Stimulated activated memory B cell treated with anti-CD40 and anti-IgM and Interleukin-4, amounts not matched to agents 10 μg/mL and 1 μg/mL and 100 μg/mL, for 72 hours (primary cell): ENCODE measurements around the gene NDUFA1.
"Not testable (repeated sequence)": the region's sequence is repeated elsewhere in the genome, so short reads cannot be mapped to it uniquely, and the experiment has no call there.

Source experiments
- ATAC-seq: fragments of 150-1000 bp; cut with Tn5 transposase; 2 replicates; pipeline ENCODE4 v1.10.0; 2021
- H3K27ac Mint-ChIP-seq: one replicate; pipeline ENCODE4 v1.8.0; 2022; ENCODE audit warnings: mild to moderate bottlenecking, mixed read lengths
- H3K27me3 Mint-ChIP-seq: one replicate; pipeline ENCODE4 v1.8.0; 2022; ENCODE audit warnings: mixed read lengths
- H3K36me3 Mint-ChIP-seq: one replicate; pipeline ENCODE4 v1.8.0; 2022; ENCODE audit warnings: mixed read lengths
- H3K4me1 Mint-ChIP-seq: one replicate; pipeline ENCODE4 v1.8.0; 2022; ENCODE audit warnings: mixed read lengths
- H3K4me3 Mint-ChIP-seq: one replicate; pipeline ENCODE4 v1.8.0; 2022; ENCODE audit warnings: mild to moderate bottlenecking, moderate library complexity, mixed read lengths
- H3K9me3 Mint-ChIP-seq: one replicate; pipeline ENCODE4 v1.8.0; 2022; ENCODE audit warnings: mixed read lengths

The NDUFA1 gene

GRCh38 chrX:119871599-119872395 is at the start of gene NDUFA1, which contains the start of gene RNF113A:
TSS of gene NDUFA1 (plus strand) at chrX:119871832. CDS start at chrX:119871912, 80 bp downstream.
TSS of gene RNF113A (minus strand) at chrX:119871733. CDS start at chrX:119871613, 120 bp downstream.
- no peaks in the 10 kb centered on the region for H3K9me3 Mint-ChIP-seq
- peaks cover 6% of the 10 kb centered on the region for H3K4me1 Mint-ChIP-seq
- ATAC-seq = peak; percentile 99
- peak within 1 kb of the TSS; percentile 96 for H3K27ac Mint-ChIP-seq
- H3K36me3 Mint-ChIP-seq = peaks cover 5% of the 10 kb centered on the region
- H3K4me3 Mint-ChIP-seq = peak within 1 kb of the TSS; percentile 93
- no peaks in the 10 kb centered on the region for H3K27me3 Mint-ChIP-seq

DNA sequence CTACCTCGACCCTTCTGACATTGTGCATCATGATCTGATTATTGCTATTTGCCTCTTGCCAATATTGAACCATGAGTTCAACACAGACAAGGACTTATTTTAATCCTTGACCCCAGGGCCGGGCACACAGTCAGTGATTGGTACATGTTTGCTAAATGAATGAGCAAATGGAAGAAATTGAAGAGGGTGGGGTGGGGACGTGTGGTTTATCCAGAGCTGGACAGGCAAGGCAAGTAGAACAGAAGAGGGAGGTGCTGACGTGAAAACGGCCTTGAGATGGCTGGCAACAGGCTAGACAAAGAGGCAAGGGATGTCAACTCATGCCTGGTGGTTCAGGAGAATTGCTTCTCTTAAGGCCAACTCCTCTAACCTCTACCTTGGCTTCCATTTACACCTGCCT is 47.4 kb upstream of the NDUFA1 start:
- ATAC-seq, H3K4me1 Mint-ChIP-seq, H3K9me3 Mint-ChIP-seq, H3K4me3 Mint-ChIP-seq, H3K27me3 Mint-ChIP-seq, H3K27ac Mint-ChIP-seq, H3K36me3 Mint-ChIP-seq: not testable (repeated sequence)

DNA sequence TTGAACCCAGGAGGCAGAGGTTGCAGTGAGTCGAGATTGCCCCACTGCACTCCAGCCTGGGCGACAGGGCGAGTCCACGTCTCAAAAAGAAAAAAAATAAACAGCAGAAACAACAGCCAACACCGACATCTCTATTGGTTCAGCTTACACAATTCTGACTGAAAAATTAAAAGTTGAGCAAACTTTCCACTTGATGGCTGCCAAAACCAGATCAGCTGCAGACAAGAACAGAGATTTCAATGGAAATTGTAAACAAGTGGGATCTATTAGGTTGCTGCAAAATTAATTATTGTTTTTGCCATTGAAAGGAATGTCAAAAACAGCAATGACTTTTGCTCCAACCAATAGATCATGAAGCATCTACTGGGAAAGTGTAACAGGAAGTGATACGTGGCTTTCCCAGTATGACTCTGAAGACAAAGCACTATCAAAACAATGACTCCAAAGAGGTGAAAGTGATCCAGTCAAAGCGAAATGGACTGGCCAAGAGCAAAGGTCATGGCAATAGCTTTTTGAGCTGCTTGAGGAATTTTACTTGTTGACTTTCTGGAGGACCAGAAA is 45.2 kb upstream of the NDUFA1 start:
- Mint-ChIP-seq H3K4me1 (no peaks in the 10 kb centered on the region), H3K27me3 (no peaks in the 10 kb centered on the region), H3K36me3 (peaks cover 23% of the 10 kb centered on the region), H3K4me3 (no peak overlapping the region), H3K27ac (no peak overlapping the region), H3K9me3 (no peaks in the 10 kb centered on the region)
- peak; percentile 54 for ATAC-seq

DNA sequence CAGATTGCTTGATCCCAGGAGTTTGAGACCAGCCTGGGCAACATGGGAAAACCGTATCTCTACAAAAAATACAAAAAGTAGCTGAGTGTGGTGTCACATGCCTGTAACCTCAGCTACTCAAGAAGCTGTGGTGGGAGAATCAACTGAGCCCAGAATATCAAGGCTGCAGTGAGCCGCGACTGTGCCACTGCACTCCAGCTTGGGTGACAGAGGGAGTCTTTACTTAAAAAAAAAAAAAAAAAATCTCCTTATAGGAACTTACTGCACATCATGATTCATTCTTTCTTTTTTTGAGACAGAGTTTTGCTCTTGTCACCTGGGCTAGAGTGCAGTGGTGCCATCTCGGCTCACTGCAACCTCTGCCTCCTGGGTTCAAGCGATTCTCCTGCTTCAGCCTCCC is 43.2 kb upstream of the NDUFA1 start:
- peaks cover 32% of the 10 kb centered on the region for H3K36me3 Mint-ChIP-seq
- H3K4me1 Mint-ChIP-seq = no peaks in the 10 kb centered on the region
- H3K9me3 Mint-ChIP-seq = no peaks in the 10 kb centered on the region
- H3K4me3 Mint-ChIP-seq = no peak overlapping the region
- ATAC-seq = no peak
- H3K27ac Mint-ChIP-seq = no peak overlapping the region
- no peaks in the 10 kb centered on the region for H3K27me3 Mint-ChIP-seq

DNA sequence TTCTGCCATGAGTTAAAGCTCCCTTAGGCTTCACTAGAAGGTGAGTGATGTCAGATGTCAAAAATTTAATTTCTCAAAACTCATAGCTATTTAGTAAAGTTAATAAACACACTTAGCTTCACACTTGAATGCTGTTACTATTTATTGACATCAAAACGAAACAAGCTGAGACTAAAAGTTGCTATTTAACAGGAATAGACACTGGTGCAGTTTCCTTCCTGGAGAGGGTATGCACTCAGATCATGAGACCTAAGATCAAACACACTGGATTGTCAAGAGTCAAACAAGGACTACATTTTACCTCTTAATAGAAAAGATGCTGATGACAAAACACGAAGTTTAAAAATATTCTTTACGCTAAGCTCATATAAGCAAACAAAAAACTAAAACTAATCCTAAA is 37.7 kb upstream of the NDUFA1 start:
- H3K4me1 Mint-ChIP-seq = no peaks in the 10 kb centered on the region
- no peak overlapping the region for H3K27ac Mint-ChIP-seq
- ATAC-seq = no peak

GRCh38 chrX:119852382-119853353 is 19.0 kb upstream of the NDUFA1 start, which contains the start of gene UPF3B:
TSS of gene UPF3B (minus strand) at chrX:119852963. CDS start at chrX:119852928, 35 bp downstream.
- ATAC-seq = peak; percentile 99
- no peaks in the 10 kb centered on the region for H3K9me3 Mint-ChIP-seq
- H3K36me3 Mint-ChIP-seq = peaks cover 9% of the 10 kb centered on the region
- H3K27ac Mint-ChIP-seq = peak within 1 kb of the TSS; percentile 90
- no peaks in the 10 kb centered on the region for H3K27me3 Mint-ChIP-seq
- H3K4me3 Mint-ChIP-seq = peak within 1 kb of the TSS; percentile 89
- peaks cover 8% of the 10 kb centered on the region for H3K4me1 Mint-ChIP-seq

More for the DNA sequence above, 37.7 kb upstream of the NDUFA1 start:
- no peak overlapping the region for H3K4me3 Mint-ChIP-seq
- peaks cover 62% of the 10 kb centered on the region for H3K36me3 Mint-ChIP-seq
- H3K9me3 Mint-ChIP-seq = no peaks in the 10 kb centered on the region
- no peaks in the 10 kb centered on the region for H3K27me3 Mint-ChIP-seq

GRCh38 chrX:119853444-119853843 is 18.2 kb upstream of the NDUFA1 start:
- H3K27me3 Mint-ChIP-seq = no peaks in the 10 kb centered on the region
- ATAC-seq = no peak
- H3K4me3 Mint-ChIP-seq = peak overlapping the region; percentile 89

GRCh38 chrX:119870626-119871131 is 953 bp upstream of the NDUFA1 start:
- no peaks in the 10 kb centered on the region for H3K9me3 Mint-ChIP-seq
- H3K36me3 Mint-ChIP-seq = peaks cover 5% of the 10 kb centered on the region
- ATAC-seq = peak; percentile 32
- no peaks in the 10 kb centered on the region for H3K27me3 Mint-ChIP-seq
- peak overlapping the region; percentile 93 for H3K4me3 Mint-ChIP-seq
- peak overlapping the region; percentile 96 for H3K27ac Mint-ChIP-seq
- peaks cover 6% of the 10 kb centered on the region for H3K4me1 Mint-ChIP-seq

More at GRCh38 chrX:119853444-119853843, 18.2 kb upstream of the NDUFA1 start:
- peaks cover 9% of the 10 kb centered on the region for H3K36me3 Mint-ChIP-seq
- H3K27ac Mint-ChIP-seq = peak overlapping the region; percentile 90
- no peaks in the 10 kb centered on the region for H3K9me3 Mint-ChIP-seq
- peaks cover 8% of the 10 kb centered on the region for H3K4me1 Mint-ChIP-seq

- H3K27me3 Mint-ChIP-seq = no peaks in the 10 kb centered on the region
- peaks cover 6% of the 10 kb centered on the region for H3K4me1 Mint-ChIP-seq
- ATAC-seq = peak; percentile 78
- H3K9me3 Mint-ChIP-seq = no peaks in the 10 kb centered on the region
- H3K4me3 Mint-ChIP-seq = peak overlapping the region; percentile 93
- H3K27ac Mint-ChIP-seq = peak overlapping the region; percentile 96
- peaks cover 5% of the 10 kb centered on the region for H3K36me3 Mint-ChIP-seq
Measured at GRCh38 chrX:119871245-119871598, 410 bp upstream of the NDUFA1 start.

DNA sequence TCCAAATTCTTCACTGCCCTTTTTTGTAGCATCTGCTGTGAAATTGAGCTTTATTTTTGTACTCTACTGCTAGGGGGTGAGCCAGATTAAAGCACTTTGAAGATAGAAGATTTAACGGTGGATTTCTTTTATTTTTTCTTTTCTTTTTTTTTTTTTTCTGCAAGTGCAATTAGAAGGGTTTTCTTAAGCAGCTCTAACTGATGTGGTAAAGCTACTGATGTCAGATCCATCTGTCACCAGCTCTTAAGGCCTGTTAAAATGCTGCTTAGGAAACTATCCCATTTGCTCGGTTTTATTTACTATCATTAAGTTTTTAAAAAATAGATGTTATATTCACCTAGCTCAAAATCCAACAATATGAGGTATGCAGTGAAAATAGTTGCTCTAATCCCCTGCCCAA is 7.1 kb downstream of the NDUFA1 start:
- H3K27me3 Mint-ChIP-seq = no peaks in the 10 kb centered on the region
- H3K4me1 Mint-ChIP-seq = peaks cover 13% of the 10 kb centered on the region
- no peak overlapping the region for H3K27ac Mint-ChIP-seq
- H3K9me3 Mint-ChIP-seq = no peaks in the 10 kb centered on the region
- no peak overlapping the region for H3K4me3 Mint-ChIP-seq
- ATAC-seq = no peak
- H3K36me3 Mint-ChIP-seq = no peaks in the 10 kb centered on the region

- no peak overlapping the region for H3K27ac Mint-ChIP-seq
- ATAC-seq = peak; percentile 60
- peaks cover 13% of the 10 kb centered on the region for H3K4me1 Mint-ChIP-seq
- no peaks in the 10 kb centered on the region for H3K27me3 Mint-ChIP-seq
- no peaks in the 10 kb centered on the region for H3K36me3 Mint-ChIP-seq
- no peak overlapping the region for H3K4me3 Mint-ChIP-seq
- H3K9me3 Mint-ChIP-seq = no peaks in the 10 kb centered on the region
Measured at GRCh38 chrX:119880076-119880475, 8.4 kb downstream of the NDUFA1 start.

DNA sequence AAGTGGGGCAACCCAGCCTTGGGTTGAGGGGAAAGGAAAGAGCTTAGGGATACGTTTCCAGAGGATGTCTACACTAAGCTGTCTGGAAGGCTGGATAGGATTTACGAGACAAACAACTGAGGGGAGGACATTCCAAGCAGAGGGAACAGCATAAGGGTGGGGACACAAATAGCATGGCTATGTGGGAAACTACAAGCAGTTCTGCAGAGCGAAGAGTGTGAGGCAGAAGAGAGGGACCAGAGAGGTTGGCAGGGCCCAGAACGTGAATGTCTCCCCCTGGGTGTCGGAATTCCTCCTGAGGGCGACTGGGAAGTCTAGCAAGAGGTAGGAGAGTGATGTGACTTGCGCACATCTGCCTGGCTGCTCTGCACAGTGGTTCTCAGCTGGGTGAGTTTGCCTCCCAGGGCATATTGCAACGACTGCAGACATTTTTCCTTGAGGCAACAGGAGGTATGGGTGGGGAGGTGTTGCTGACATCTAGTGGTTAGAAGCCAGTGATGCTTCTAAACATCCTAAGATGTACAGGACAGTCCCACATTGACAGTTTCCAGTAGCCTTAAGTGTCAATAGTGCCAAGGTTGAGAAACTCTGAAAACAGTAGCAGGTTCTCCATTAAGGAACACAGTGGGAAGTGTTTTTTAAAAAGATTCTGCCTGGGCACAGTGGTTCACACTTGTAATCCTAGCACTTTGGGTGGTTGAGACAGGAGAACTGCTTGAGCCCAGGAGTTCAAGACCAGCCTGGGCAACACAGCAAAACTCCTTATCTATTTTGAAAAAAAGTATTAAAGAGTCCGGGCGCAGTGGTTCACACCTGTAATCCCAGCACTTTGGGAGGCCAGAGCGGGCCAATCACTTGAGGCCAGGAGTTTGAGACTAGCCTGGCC is 9.2 kb downstream of the NDUFA1 start:
- H3K4me3 Mint-ChIP-seq = no peak overlapping the region
- H3K27ac Mint-ChIP-seq = no peak overlapping the region
- no peaks in the 10 kb centered on the region for H3K9me3 Mint-ChIP-seq
- ATAC-seq = peak; percentile 77
- H3K4me1 Mint-ChIP-seq = peaks cover 13% of the 10 kb centered on the region
- H3K36me3 Mint-ChIP-seq = no peaks in the 10 kb centered on the region
- H3K27me3 Mint-ChIP-seq = no peaks in the 10 kb centered on the region

- no peak for ATAC-seq
- Mint-ChIP-seq H3K27ac (no peak overlapping the region), H3K36me3 (no peaks in the 10 kb centered on the region), H3K27me3 (no peaks in the 10 kb centered on the region), H3K4me1 (peaks cover 6% of the 10 kb centered on the region), H3K4me3 (peak overlapping the region; percentile 9), H3K9me3 (no peaks in the 10 kb centered on the region)
Measured at GRCh38 chrX:119885554-119886428, 14.2 kb downstream of the NDUFA1 start.
